ENCODE results near the gene UBE4B.
A peak's percentile ranks its signal among the peaks of the same experiment; 100 is the strongest.
"Not testable (repeated sequence)": the region's sequence is repeated elsewhere in the genome, so short reads cannot be mapped to it uniquely, and the experiment has no call there.

The UBE4B gene

DNA sequence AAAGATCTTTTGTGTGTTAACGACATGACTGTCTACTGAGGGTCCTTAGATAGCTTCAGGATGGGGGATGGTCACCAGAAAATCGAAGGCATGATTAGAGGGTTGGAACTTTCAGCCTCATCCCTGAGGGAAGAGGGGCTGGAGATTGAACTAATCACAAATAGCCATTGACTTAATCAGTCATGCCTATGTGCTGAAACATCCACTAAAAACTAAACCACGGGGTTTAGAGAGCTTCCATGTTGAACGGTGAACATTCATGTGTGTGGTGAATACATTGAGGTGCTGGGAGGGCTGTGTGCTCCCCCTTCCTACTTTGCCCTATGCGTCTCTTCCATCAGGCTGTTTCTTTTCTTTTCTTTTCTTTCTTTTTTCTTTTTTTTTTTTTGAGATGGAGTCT, 18.7 kb upstream of the UBE4B start:
- Histone ChIP-seq H3K9me3 (ENCODE audit: severe bottlenecking) (no peaks in the 10 kb centered on the region), H3K4me3 (ENCODE audit: low read depth, low read length) (no peak overlapping the region), H3K27ac (no peak overlapping the region), H3K36me3 (no peaks in the 10 kb centered on the region), H3K27me3 (ENCODE audit: insufficient read depth, low read depth, severe bottlenecking) (no peaks in the 10 kb centered on the region)
- DNase-seq: no peak
- TF ChIP-seq, protein P1, sequence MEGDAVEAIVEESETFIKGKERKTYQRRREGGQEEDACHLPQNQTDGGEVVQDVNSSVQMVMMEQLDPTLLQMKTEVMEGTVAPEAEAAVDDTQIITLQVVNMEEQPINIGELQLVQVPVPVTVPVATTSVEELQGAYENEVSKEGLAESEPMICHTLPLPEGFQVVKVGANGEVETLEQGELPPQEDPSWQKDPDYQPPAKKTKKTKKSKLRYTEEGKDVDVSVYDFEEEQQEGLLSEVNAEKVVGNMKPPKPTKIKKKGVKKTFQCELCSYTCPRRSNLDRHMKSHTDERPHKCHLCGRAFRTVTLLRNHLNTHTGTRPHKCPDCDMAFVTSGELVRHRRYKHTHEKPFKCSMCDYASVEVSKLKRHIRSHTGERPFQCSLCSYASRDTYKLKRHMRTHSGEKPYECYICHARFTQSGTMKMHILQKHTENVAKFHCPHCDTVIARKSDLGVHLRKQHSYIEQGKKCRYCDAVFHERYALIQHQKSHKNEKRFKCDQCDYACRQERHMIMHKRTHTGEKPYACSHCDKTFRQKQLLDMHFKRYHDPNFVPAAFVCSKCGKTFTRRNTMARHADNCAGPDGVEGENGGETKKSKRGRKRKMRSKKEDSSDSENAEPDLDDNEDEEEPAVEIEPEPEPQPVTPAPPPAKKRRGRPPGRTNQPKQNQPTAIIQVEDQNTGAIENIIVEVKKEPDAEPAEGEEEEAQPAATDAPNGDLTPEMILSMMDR (IDR thresholded peaks at IDR 0.05; ENCODE audit: low read depth, low read length): no peak

DNA sequence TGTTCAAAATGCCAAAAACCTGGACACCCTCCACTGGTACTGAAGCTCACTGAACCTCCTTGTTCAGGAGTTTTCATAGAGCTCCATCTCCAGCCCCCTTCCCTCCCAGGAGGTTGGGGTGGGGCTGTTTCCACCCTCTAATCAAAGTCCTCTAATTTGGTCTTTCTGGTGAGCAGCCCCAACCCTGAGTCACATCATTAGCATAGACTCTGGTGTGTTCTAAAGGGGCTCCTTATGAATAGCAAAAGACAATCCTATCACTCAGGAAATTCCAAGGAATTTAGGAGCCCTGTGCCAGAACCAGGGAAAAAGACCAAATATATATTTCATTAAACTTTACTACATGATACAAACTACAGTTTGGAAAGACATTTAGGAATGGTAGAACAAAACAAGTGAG, 13.2 kb upstream of the UBE4B start:
- Histone ChIP-seq H3K9me3 (ENCODE audit: severe bottlenecking) (no peaks in the 10 kb centered on the region), H3K27ac (no peak overlapping the region), H3K36me3 (no peaks in the 10 kb centered on the region), H3K4me3 (ENCODE audit: low read depth, low read length) (no peak overlapping the region), H3K27me3 (ENCODE audit: insufficient read depth, low read depth, severe bottlenecking) (no peaks in the 10 kb centered on the region)
- no peak for DNase-seq
- TF ChIP-seq, protein P1 (IDR thresholded peaks at IDR 0.05; ENCODE audit: low read depth, low read length): no peak

DNA sequence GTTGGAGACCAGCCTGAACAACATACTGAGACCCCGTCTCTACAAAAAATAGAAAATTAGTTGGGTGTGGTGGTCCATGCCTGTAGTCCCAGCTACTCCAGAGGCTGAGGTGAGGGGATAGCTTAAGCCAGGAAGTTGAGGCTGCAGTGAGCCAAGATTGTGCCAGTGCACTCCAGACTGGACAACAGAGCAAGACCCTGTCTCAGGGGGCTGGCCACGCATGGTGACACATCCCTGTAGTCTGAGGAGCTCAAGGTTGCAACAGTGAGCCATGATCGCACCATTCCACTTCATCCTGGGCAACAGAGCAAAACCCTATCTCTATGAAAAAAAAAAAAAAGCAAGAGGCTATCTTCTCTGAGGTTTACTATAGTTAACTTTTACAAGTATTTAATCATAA, 12.7 kb upstream of the UBE4B start:
- DNase-seq: no peak
- no peak overlapping the region for H3K4me3 ChIP-seq (ENCODE audit: low read depth, low read length)
- no peaks in the 10 kb centered on the region for H3K36me3 ChIP-seq
- TF ChIP-seq, protein P1 (IDR thresholded peaks at IDR 0.05; ENCODE audit: low read depth, low read length): no peak
- H3K9me3 ChIP-seq (ENCODE audit: severe bottlenecking): no peaks in the 10 kb centered on the region
- H3K27ac ChIP-seq: no peak overlapping the region
- H3K27me3 ChIP-seq (ENCODE audit: insufficient read depth, low read depth, severe bottlenecking): no peaks in the 10 kb centered on the region

DNA sequence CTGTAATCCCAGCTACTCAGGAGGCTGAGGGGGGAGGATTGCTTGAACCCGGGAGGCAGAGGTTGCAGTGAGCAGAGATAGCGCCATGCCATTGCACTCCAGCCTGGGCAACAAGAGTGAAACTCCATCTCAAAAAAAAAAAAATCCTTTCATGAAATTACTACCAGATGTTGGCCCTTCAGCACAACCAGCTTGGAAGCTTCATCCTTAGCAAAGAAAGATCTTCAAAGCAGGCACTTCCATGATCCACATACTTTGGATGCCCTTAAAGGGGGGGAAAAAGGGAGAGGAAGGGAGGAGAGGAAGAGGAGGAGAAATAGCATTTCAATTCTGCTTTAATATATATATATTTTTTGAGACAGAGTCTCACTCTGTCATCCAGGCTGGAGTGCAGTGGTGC, 12.1 kb upstream of the UBE4B start:
- not testable (repeated sequence) for DNase-seq; H3K9me3 ChIP-seq (ENCODE audit: severe bottlenecking); H3K4me3 ChIP-seq (ENCODE audit: low read depth, low read length)

DNA sequence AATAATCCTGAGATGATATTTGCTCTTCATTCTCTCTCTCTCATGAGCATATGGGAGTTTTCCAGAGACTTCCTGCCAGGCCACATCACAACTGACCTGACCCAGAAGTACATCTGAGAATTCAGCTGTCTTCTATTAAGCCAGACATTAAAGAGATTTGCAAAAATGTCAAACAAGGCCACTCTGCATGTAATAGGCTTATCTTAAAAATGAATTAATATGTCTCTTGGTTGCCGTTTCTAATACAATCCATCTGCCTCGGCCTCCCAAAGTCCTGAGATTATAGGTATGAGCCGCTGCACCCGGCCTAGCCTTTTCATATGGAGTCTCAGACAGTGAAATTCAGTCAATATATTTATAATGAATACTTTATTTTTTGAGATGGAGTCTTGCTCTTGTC, 10.8 kb upstream of the UBE4B start:
- not testable (repeated sequence) for H3K4me3 ChIP-seq (ENCODE audit: low read depth, low read length); H3K36me3 ChIP-seq; DNase-seq; H3K27me3 ChIP-seq (ENCODE audit: insufficient read depth, low read depth, severe bottlenecking); H3K9me3 ChIP-seq (ENCODE audit: severe bottlenecking)
- H3K27ac ChIP-seq: peak overlapping the region; percentile 31; the same call in 1 of the 2 replicates

More for the DNA sequence above, 12.1 kb upstream of the UBE4B start:
- H3K27ac ChIP-seq; H3K27me3 ChIP-seq (ENCODE audit: insufficient read depth, low read depth, severe bottlenecking); H3K36me3 ChIP-seq: not testable (repeated sequence)

DNA sequence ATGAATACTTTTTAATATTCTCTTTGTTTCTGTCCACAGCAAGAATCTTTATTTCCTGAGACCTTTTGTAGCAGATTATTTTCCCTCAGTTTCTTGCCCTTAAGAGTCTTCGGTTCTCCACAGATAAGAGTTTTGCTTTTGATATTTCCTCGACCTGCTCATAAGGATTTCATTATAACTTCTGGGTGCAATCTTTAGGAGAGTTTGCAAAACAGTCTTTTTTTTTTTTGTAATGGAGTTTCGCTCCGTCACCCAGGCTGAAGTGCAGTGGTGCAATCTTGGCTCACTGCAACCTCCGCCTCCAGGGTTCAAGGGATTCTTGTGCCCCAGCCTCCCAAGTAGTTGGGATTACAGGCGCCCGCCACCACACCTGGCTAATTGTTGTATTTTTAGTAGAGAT, 10.1 kb upstream of the UBE4B start:
- TF ChIP-seq, protein P1 (IDR thresholded peaks at IDR 0.05; ENCODE audit: low read depth, low read length): no peak
- DNase-seq: no peak
- Histone ChIP-seq H3K4me3 (ENCODE audit: low read depth, low read length) (no peak overlapping the region), H3K9me3 (ENCODE audit: severe bottlenecking) (peaks cover 9% of the 10 kb centered on the region), H3K27me3 (ENCODE audit: insufficient read depth, low read depth, severe bottlenecking) (no peaks in the 10 kb centered on the region), H3K27ac (peak overlapping the region; percentile 31), H3K36me3 (no peaks in the 10 kb centered on the region)

DNA sequence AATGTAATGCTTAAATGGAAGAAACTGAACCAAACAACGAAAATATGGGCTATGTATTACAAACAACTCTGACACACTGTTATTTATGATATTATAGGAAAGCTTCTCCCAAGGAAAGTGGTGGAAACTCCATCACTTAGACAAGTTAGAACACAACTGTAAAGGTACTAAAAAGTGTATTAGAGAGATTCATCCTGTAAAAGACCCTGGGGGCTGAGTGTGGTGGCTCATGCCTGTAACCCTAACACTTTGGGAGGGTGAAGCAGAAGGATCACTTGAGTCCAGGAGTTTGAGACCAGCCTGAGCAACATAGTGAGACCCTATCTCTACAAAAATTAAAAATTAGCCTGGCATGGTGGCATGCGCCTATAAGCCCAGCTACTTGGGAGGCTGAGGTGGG, 7.4 kb upstream of the UBE4B start:
- TF ChIP-seq, protein P1 (IDR thresholded peaks at IDR 0.05; ENCODE audit: low read depth, low read length): no peak
- Histone ChIP-seq H3K4me3 (ENCODE audit: low read depth, low read length) (no peak overlapping the region), H3K9me3 (ENCODE audit: severe bottlenecking) (peaks cover 11% of the 10 kb centered on the region), H3K36me3 (no peaks in the 10 kb centered on the region), H3K27ac (no peak overlapping the region), H3K27me3 (ENCODE audit: insufficient read depth, low read depth, severe bottlenecking) (no peaks in the 10 kb centered on the region)
- no peak for DNase-seq

Measured in WERI-Rb-1 (cell line).